Esophagus muscularis mucosa (tissue), 3 donors: ENCODE results near the gene CALML4.

Experiments
- POLR2AphosphoS5 ChIP-seq, 2 donors: sonication (generic); formaldehyde crosslinking; IDR thresholded peaks; one replicate each; pipeline ENCODE4 v1.6.1; 2017; ENCODE audit warnings: antibody characterized with exemption in 2 of 2
- TF ChIP-seq, protein P1 (sequence below), 3 experiments: fragments of 200-600 bp in 2 of 3; fragments of 450-650 bp in 1 of 3; sonication (generic) in 2 of 3; IDR thresholded peaks; one replicate each; pipeline ENCODE4 v1.5.1; 2017 to 2019; ENCODE audit warnings: antibody characterized with exemption in 3 of 3, mild to moderate bottlenecking in 2 of 3, moderate library complexity in 1 of 3

DNA sequence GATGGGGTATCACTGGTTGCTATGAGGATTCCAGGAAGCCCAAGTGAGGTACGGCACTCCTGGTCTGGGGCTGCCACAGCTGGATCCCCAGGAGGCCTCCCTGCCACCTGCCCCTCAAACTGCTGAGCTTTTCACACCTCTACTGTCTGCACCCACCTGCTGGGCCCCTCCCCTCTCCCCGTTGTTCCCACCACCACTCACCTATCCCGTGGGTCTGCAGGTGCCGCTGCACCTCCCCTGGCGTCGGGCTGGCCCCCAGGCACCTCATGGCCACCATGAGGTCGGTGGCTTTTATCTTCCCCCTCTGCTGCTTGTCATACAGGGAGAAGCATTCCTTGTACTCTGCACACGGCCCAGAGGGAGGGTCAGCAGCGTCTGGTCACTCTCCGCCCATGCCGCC is 5.8 kb downstream of the CALML4 start:
- TF ChIP-seq, protein P1, sequence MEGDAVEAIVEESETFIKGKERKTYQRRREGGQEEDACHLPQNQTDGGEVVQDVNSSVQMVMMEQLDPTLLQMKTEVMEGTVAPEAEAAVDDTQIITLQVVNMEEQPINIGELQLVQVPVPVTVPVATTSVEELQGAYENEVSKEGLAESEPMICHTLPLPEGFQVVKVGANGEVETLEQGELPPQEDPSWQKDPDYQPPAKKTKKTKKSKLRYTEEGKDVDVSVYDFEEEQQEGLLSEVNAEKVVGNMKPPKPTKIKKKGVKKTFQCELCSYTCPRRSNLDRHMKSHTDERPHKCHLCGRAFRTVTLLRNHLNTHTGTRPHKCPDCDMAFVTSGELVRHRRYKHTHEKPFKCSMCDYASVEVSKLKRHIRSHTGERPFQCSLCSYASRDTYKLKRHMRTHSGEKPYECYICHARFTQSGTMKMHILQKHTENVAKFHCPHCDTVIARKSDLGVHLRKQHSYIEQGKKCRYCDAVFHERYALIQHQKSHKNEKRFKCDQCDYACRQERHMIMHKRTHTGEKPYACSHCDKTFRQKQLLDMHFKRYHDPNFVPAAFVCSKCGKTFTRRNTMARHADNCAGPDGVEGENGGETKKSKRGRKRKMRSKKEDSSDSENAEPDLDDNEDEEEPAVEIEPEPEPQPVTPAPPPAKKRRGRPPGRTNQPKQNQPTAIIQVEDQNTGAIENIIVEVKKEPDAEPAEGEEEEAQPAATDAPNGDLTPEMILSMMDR (IDR thresholded peaks at IDR 0.05), result no peak
- no peak for TF ChIP-seq POLR2AphosphoS5 (IDR thresholded peaks at IDR 0.05)
